Endodermal cell (in vitro differentiated cells): ENCODE results near the gene CES1. TPM values are rescaled to one million over a fixed set of nuclear protein-coding genes. Genes with fewer than 3 reads are reported as not detected.
"Not testable (repeated sequence)": the region's sequence is repeated elsewhere in the genome, so short reads cannot be mapped to it uniquely, and the experiment has no call there.

Source experiments
- DNase-seq: peaks from one replicate; pipeline ENCODE4 v3.0.0-alpha.2; 2017
- H3K27ac ChIP-seq: 2 replicates; pipeline ENCODE4 v1.5.1; 2013; ENCODE audit warnings: mild to moderate bottlenecking, low read depth, low read length, moderate library complexity
- H3K27me3 ChIP-seq: 2 replicates; pipeline ENCODE4 v1.6.1; 2013; ENCODE audit warnings: mild to moderate bottlenecking, low read length, moderate library complexity; ENCODE audit not compliant: insufficient read depth, control insufficient read depth, poor library complexity, severe bottlenecking
- H3K36me3 ChIP-seq: 2 replicates; pipeline ENCODE4 v1.7.0; 2013; ENCODE audit warnings: mild to moderate bottlenecking, low read length, moderate library complexity; ENCODE audit not compliant: control insufficient read depth, insufficient read depth
- H3K4me1 ChIP-seq: one replicate; pipeline ENCODE4 v1.7.0; 2013; ENCODE audit warnings: low read length; ENCODE audit not compliant: control insufficient read depth, insufficient read depth
- H3K4me3 ChIP-seq: 2 replicates; pipeline ENCODE4 v1.5.1; 2013; ENCODE audit warnings: mild to moderate bottlenecking, low read length, moderate library complexity
- H3K9ac ChIP-seq: 2 replicates; pipeline ENCODE4 v1.6.1; 2013; ENCODE audit warnings: mild to moderate bottlenecking, low read length, moderate library complexity; ENCODE audit not compliant: poor library complexity, severe bottlenecking; ENCODE audit errors: extremely low read depth
- H3K9me3 ChIP-seq: 2 replicates; pipeline ENCODE4 v1.6.1; 2013; ENCODE audit warnings: mild to moderate bottlenecking, low read length, moderate library complexity; ENCODE audit not compliant: control insufficient read depth
- H3K27ac Mint-ChIP-seq: 2 replicates; pipeline ENCODE4 v1.8.0; 2020; ENCODE audit warnings: mixed read lengths
- H3K27me3 Mint-ChIP-seq: 2 replicates; pipeline ENCODE4 v1.8.0; 2021; ENCODE audit warnings: mild to moderate bottlenecking, mixed read lengths; ENCODE audit not compliant: insufficient read depth
- H3K36me3 Mint-ChIP-seq: 2 replicates; pipeline ENCODE4 v1.8.0; 2020; ENCODE audit warnings: low read depth, mixed read lengths
- H3K4me1 Mint-ChIP-seq: 2 replicates; pipeline ENCODE4 v1.8.0; 2020; ENCODE audit warnings: mixed read lengths
- H3K4me3 Mint-ChIP-seq: 2 replicates; pipeline ENCODE4 v1.8.0; 2020; ENCODE audit warnings: mild to moderate bottlenecking, moderate library complexity, mixed read lengths
- H3K9me3 Mint-ChIP-seq: 2 replicates; pipeline ENCODE4 v1.8.0; 2020; ENCODE audit warnings: mild to moderate bottlenecking, mixed read lengths
- whole genome bisulfite sequencing, 2 experiments: methylation state at CpG; one replicate each; pipeline versions ENCODE4 v1.1.5 to v1.1.7; 2013; ENCODE audit warnings: missing lambda C conversion rate in 2 of 2, mixed read lengths in 1 of 2; ENCODE audit not compliant: insufficient coverage in 1 of 2, insufficient read length in 1 of 2; 5-methylcytosine and 5-hydroxymethylcytosine counted together
- total RNA-seq, 2 donors: library from RNA; stranded (reverse); fragmentation: NEBNext Ultra II Directional in 1 of 2; extraction: Animal tissue kit (Norgen Biotek cat#: 25700) in 1 of 2; gene quantifications; 2 replicates in 1 of 2; 3 replicates in 1 of 2; pipeline ENCODE4 v1.2.1, GENCODE V29; 2021

The CES1 gene
- total RNA-seq, 2 donors from 2014 or later, result 1.3 TPM; not detected in 1

- not testable (repeated sequence) for H3K9me3 ChIP-seq, H3K9me3 Mint-ChIP-seq, H3K27me3 ChIP-seq, H3K4me1 ChIP-seq, DNase-seq, H3K9ac ChIP-seq, H3K4me1 Mint-ChIP-seq, H3K27ac Mint-ChIP-seq, H3K36me3 ChIP-seq, H3K27ac ChIP-seq, H3K4me3 Mint-ChIP-seq, H3K4me3 ChIP-seq, H3K36me3 Mint-ChIP-seq
- peaks cover 10% of the 10 kb centered on the region for H3K27me3 Mint-ChIP-seq
- WGBS, 2 experiments, result no CpG with 5 or more reads among the region's 6 CpGs
These were observed 41.4 kb downstream of the CES1 start for GRCh38 chr16:55791512-55791911.

- not testable (repeated sequence) for H3K4me3 Mint-ChIP-seq, H3K4me1 ChIP-seq, H3K27ac ChIP-seq, H3K36me3 Mint-ChIP-seq, H3K4me3 ChIP-seq, H3K9me3 Mint-ChIP-seq, H3K4me1 Mint-ChIP-seq, H3K36me3 ChIP-seq, H3K27ac Mint-ChIP-seq, DNase-seq, H3K27me3 ChIP-seq, H3K9ac ChIP-seq, H3K9me3 ChIP-seq
- peaks cover 15% of the 10 kb centered on the region for H3K27me3 Mint-ChIP-seq
- WGBS, 2 experiments, result 100% methylated on average over 2 of the region's 7 CpGs; no CpG with 5 or more reads in 1 of the 2 experiments
These were observed 42.7 kb downstream of the CES1 start for GRCh38 chr16:55790240-55790639.

GRCh38 chr16:55782793-55783091 is 50.2 kb downstream of the CES1 start:
- not testable (repeated sequence) for H3K27ac Mint-ChIP-seq, H3K36me3 ChIP-seq, H3K27me3 ChIP-seq, H3K4me1 ChIP-seq, H3K9ac ChIP-seq, H3K36me3 Mint-ChIP-seq, H3K27ac ChIP-seq, H3K9me3 ChIP-seq, H3K4me3 Mint-ChIP-seq, H3K9me3 Mint-ChIP-seq, H3K4me3 ChIP-seq, DNase-seq
- peaks cover 54% of the 10 kb centered on the region for H3K27me3 Mint-ChIP-seq
- peaks cover 24% of the 10 kb centered on the region for H3K4me1 Mint-ChIP-seq
- WGBS, 2 experiments, result no CpG with 5 or more reads among the region's 6 CpGs

GRCh38 chr16:55782091-55782792 is 50.7 kb downstream of the CES1 start:
- not testable (repeated sequence) for H3K36me3 Mint-ChIP-seq, H3K4me3 ChIP-seq, H3K36me3 ChIP-seq, H3K4me3 Mint-ChIP-seq, DNase-seq, H3K9ac ChIP-seq, H3K4me1 ChIP-seq, H3K9me3 Mint-ChIP-seq, H3K27ac Mint-ChIP-seq, H3K27me3 ChIP-seq, H3K9me3 ChIP-seq, H3K27ac ChIP-seq
- Mint-ChIP-seq H3K4me1 (peaks cover 24% of the 10 kb centered on the region), H3K27me3 (peaks cover 55% of the 10 kb centered on the region)
- 79% methylated on average over 3 of the region's 6 CpGs; no CpG with 5 or more reads in 1 of the 2 experiments for WGBS, 2 experiments

GRCh38 chr16:55781456-55781855 is 51.4 kb downstream of the CES1 start:
- H3K27ac Mint-ChIP-seq, H3K36me3 Mint-ChIP-seq, H3K36me3 ChIP-seq, H3K27me3 ChIP-seq, H3K9me3 Mint-ChIP-seq, H3K27ac ChIP-seq, DNase-seq, H3K9me3 ChIP-seq, H3K4me3 Mint-ChIP-seq, H3K9ac ChIP-seq, H3K4me1 ChIP-seq, H3K4me3 ChIP-seq: not testable (repeated sequence)
- WGBS, 2 experiments, result 94% methylated on average over 8 of the region's 8 CpGs; no CpG with 5 or more reads in 1 of the 2 experiments
- Mint-ChIP-seq H3K27me3 (peaks cover 54% of the 10 kb centered on the region), H3K4me1 (peaks cover 24% of the 10 kb centered on the region)

GRCh38 chr16:55780095-55780407 is 52.8 kb downstream of the CES1 start:
- not testable (repeated sequence) for H3K27ac Mint-ChIP-seq, H3K4me1 ChIP-seq, H3K27me3 ChIP-seq, H3K4me3 Mint-ChIP-seq, H3K4me3 ChIP-seq, H3K9ac ChIP-seq, H3K9me3 Mint-ChIP-seq, H3K27ac ChIP-seq, H3K36me3 ChIP-seq, DNase-seq, H3K36me3 Mint-ChIP-seq, H3K9me3 ChIP-seq
- H3K27me3 Mint-ChIP-seq, result peaks cover 60% of the 10 kb centered on the region
- WGBS, 2 experiments, result 100% methylated on average over 1 of the region's 4 CpGs; no CpG with 5 or more reads in 1 of the 2 experiments
- H3K4me1 Mint-ChIP-seq, result peaks cover 22% of the 10 kb centered on the region
